GM23248 (cell line): ENCODE measurements around the gene SAMD14.

Source experiments
- EZH2 ChIP-seq: fragments of 200-600 bp; sonication (generic); IDR thresholded peaks from 2 replicates; pipeline ENCODE4 v1.6.1; 2018; ENCODE audit warnings: antibody characterized with exemption, mild to moderate bottlenecking; ENCODE audit not compliant: insufficient read depth, poor library complexity, severe bottlenecking
- EZH2phosphoT487 ChIP-seq: fragments of 200-600 bp; sonication (generic); IDR thresholded peaks from 2 replicates; pipeline ENCODE4 v1.6.1; 2018; ENCODE audit warnings: antibody characterized with exemption, moderate library complexity, mild to moderate bottlenecking, low read depth; ENCODE audit not compliant: insufficient read depth

DNA sequence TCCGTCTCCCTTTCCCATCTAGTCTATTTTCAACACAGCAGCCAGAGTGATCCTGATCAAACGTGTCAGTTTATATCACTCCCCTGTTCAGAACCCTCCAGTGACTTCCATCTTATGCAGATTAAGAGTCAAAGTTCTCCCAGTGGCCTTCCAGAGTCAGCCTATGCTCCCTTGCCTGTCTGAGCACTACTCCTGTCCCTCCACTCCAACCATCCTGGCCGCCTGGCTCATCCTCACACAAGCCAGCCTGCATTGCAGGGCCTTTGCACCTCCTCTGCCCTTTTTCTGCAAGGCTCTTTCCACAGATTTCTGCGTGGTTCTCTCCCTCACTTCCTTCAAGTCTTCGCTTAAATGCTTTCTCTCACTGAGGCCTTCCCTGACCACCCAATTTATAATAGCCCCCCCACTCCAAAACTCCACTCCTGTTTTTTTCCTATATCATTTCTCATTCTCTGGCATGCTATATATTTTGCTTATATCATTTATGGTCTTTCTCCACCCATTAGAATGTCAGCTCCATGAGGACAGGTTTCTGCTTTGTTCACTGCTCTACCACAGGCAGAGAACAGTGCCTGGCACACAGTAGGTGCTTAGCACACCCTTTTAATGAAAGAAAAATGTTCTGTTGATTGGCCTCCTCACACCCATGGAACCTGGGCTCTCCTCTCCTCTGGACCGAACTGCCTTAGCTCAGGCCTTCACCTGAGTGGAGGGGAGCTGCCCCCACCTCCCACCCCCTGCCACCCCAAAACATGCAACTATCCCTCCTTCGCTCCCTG, 9.3 kb downstream of the SAMD14 start:
- TF ChIP-seq EZH2 (no peak), EZH2phosphoT487 (no peak)
